ENCODE results near the gene MSL3B.
A peak's percentile ranks its signal among the peaks of the same experiment; 100 is the strongest.

The MSL3B gene

GRCh38 chr2:233867993-233868532 is at the start of gene MSL3B:
MSL3B (minus strand) TSS chr2:233868386.
- DNase-seq, result no peak
- no peaks in the 10 kb centered on the region for H3K36me3 ChIP-seq
- TF ChIP-seq CTCF (IDR thresholded peaks at IDR 0.05; ENCODE audit: low read depth, low read length), result no peak
- no peak within 1 kb of the TSS for H3K27ac ChIP-seq
- H3K27me3 ChIP-seq (ENCODE audit: insufficient read depth, low read depth, severe bottlenecking), result no peaks in the 10 kb centered on the region
- H3K9me3 ChIP-seq (ENCODE audit: severe bottlenecking), result no peaks in the 10 kb centered on the region
- H3K4me3 ChIP-seq (ENCODE audit: low read depth, low read length), result no peak within 1 kb of the TSS

- H3K36me3 ChIP-seq, result no peaks in the 10 kb centered on the region
- TF ChIP-seq CTCF (IDR thresholded peaks at IDR 0.05; ENCODE audit: low read depth, low read length), result no peak
- H3K27ac ChIP-seq, result no peak within 1 kb of the TSS
- no peak within 1 kb of the TSS for H3K4me3 ChIP-seq (ENCODE audit: low read depth, low read length)
- DNase-seq, result no peak
- no peaks in the 10 kb centered on the region for H3K9me3 ChIP-seq (ENCODE audit: severe bottlenecking)
- no peaks in the 10 kb centered on the region for H3K27me3 ChIP-seq (ENCODE audit: insufficient read depth, low read depth, severe bottlenecking)
Measured at GRCh38 chr2:233917116-233917515, 48.9 kb upstream of the MSL3B start, which contains the start of gene TRPM8. TRPM8 (plus strand) TSS chr2:233917373; CDS start chr2:233926538, 9,165 bp downstream.

- no peak overlapping the region for H3K27ac ChIP-seq
- no peaks in the 10 kb centered on the region for H3K27me3 ChIP-seq (ENCODE audit: insufficient read depth, low read depth, severe bottlenecking)
- H3K9me3 ChIP-seq (ENCODE audit: severe bottlenecking), result no peaks in the 10 kb centered on the region
- H3K4me3 ChIP-seq (ENCODE audit: low read depth, low read length), result no peak overlapping the region
- DNase-seq, result no peak
- peak; percentile 42; the same call in 1 of the 2 replicates for TF ChIP-seq CTCF (IDR thresholded peaks at IDR 0.05; ENCODE audit: low read depth, low read length)
- H3K36me3 ChIP-seq, result no peaks in the 10 kb centered on the region
Measured at GRCh38 chr2:233915128-233915527, 46.9 kb upstream of the MSL3B start.

- Histone ChIP-seq H3K36me3 (no peaks in the 10 kb centered on the region), H3K4me3 (ENCODE audit: low read depth, low read length) (no peak overlapping the region), H3K27ac (no peak overlapping the region), H3K27me3 (ENCODE audit: insufficient read depth, low read depth, severe bottlenecking) (no peaks in the 10 kb centered on the region), H3K9me3 (ENCODE audit: severe bottlenecking) (no peaks in the 10 kb centered on the region)
- no peak for TF ChIP-seq CTCF (IDR thresholded peaks at IDR 0.05; ENCODE audit: low read depth, low read length)
- DNase-seq, result no peak
Measured at GRCh38 chr2:233912691-233913423, 44.7 kb upstream of the MSL3B start.

GRCh38 chr2:233907627-233908026 is 39.4 kb upstream of the MSL3B start:
- no peak overlapping the region for H3K4me3 ChIP-seq (ENCODE audit: low read depth, low read length)
- H3K36me3 ChIP-seq, result no peaks in the 10 kb centered on the region
- TF ChIP-seq CTCF (IDR thresholded peaks at IDR 0.05; ENCODE audit: low read depth, low read length), result no peak
- DNase-seq, result no peak
- no peaks in the 10 kb centered on the region for H3K27me3 ChIP-seq (ENCODE audit: insufficient read depth, low read depth, severe bottlenecking)
- no peak overlapping the region for H3K27ac ChIP-seq
- H3K9me3 ChIP-seq (ENCODE audit: severe bottlenecking), result no peaks in the 10 kb centered on the region
